ENCODE data around the gene RAB22A. TPM values are rescaled to one million over a fixed set of nuclear protein-coding genes. Genes with fewer than 3 reads are reported as not detected.

Gene RAB22A
- total and polyA plus RNA-seq, 2 of the 4 experiments (the other 2 are of a cell fraction) = 8.2 to 8.4 TPM

GRCh38 chr20:58340853-58341252 lies 31.3 kb downstream of the RAB22A start:
- Histone ChIP-seq H2BK15ac (ENCODE audit: low read depth, low read length) (peak overlapping the region; percentile 32; the same call in 2 of the 3 replicates), H3K79me1 (ENCODE audit: low read depth in 1 of 2, low read length in 2 of 2) (peaks cover 62 to 80% of the 10 kb centered on the region in 2 experiments), H4K8ac (ENCODE audit: low read depth in 2 of 2, low read length in 2 of 2) (peak overlapping the region; percentile 34 to 49; a peak in 1 of 4 replicates), H3K9me1 (ENCODE audit: insufficient read depth, low read length) (peaks cover 34% of the 10 kb centered on the region), H3K14ac (replicated peaks; ENCODE audit: low read depth, low read length) (peak overlapping the region; percentile 75), H2AK5ac (ENCODE audit: low read depth, low read length) (peak overlapping the region; percentile 81), H2AFZ (replicated peaks; ENCODE audit: low read length, poor library complexity) (no peak overlapping the region), H3K4me2 (ENCODE audit: low read depth, low read length) (no peak overlapping the region), H3K9ac (ENCODE audit: low read depth, low read length) (no peak overlapping the region), H3K27me3 (ENCODE audit: control insufficient read depth, insufficient read depth, low read length) (no peaks in the 10 kb centered on the region), H4K91ac (ENCODE audit: insufficient read depth, low read depth, low read length) (no peak overlapping the region; the same call in 1 of the 2 replicates), H4K20me1 (ENCODE audit: insufficient read depth, low read length) (peaks cover 38% of the 10 kb centered on the region; the same call in 1 of the 2 replicates), H3K36me3 (ENCODE audit: control insufficient read depth, insufficient read depth, low read length) (peaks cover 9% of the 10 kb centered on the region), H3K4me1 (ENCODE audit: control insufficient read depth, insufficient read depth, low read length) (peaks cover 19% of the 10 kb centered on the region), H3K4ac (ENCODE audit: low read depth, low read length) (peak overlapping the region; percentile 69), H3K56ac (ENCODE audit: extremely low read depth, insufficient read depth, low read length) (no peak overlapping the region), H3K27ac (ENCODE audit: insufficient read depth, low read length) (peak overlapping the region; percentile 18; the same call in 1 of the 2 replicates), H2AK9ac (replicated peaks; ENCODE audit: low read depth, low read length, poor library complexity) (no peak overlapping the region), H3K9me3 (ENCODE audit: control insufficient read depth, insufficient read depth, low read length) (no peaks in the 10 kb centered on the region), H2BK120ac (ENCODE audit: low read depth, low read length) (peak overlapping the region; percentile 47; the same call in 1 of the 2 replicates), H2BK20ac (ENCODE audit: low read depth, low read length) (peak overlapping the region; percentile 52; the same call in 1 of the 2 replicates), H3K4me3 (ENCODE audit: insufficient read depth, low read depth, low read length) (no peak overlapping the region), H3K23ac (ENCODE audit: low read depth, low read length) (no peak overlapping the region), H3K18ac (ENCODE audit: low read depth, low read length) (peak overlapping the region; percentile 55; the same call in 1 of the 2 replicates), H2BK5ac (ENCODE audit: low read depth, low read length, poor library complexity, severe bottlenecking) (peak overlapping the region; percentile 85), H4K5ac (ENCODE audit: low read depth, low read length) (no peak overlapping the region; the same call in 1 of the 2 replicates)
- no peak for ATAC-seq (ENCODE audit: low read depth)
- ChIA-PET CTCF (no interaction called here), POLR2A (ENCODE audit: unreplicated experiment) (interaction anchor here (0.7 kb wide), 1 partner anchor 29 kb away, joined by 7 read pairs; no protein-coding TSS in a partner anchor)
- dilution Hi-C loops (cut with HindIII; ENCODE audit: low sequenced_read_pairs, unreplicated experiment) = no loop called here
- WGBS, 2 experiments (ENCODE audit: extremely low coverage in 2 of 2, insufficient read length in 1 of 2) = 94% methylated on average over 2 of the region's 2 CpGs; no CpG with 5 or more reads in 1 of the 2 experiments
- DNase-seq = peak; percentile 28
- in situ Hi-C loops (cut with MboI; ENCODE audit: low sequenced_read_pairs) = no loop called here
- TF ChIP-seq BHLHE40 (IDR thresholded peaks at IDR 0.05; ENCODE audit: low read depth, low read length) (no peak), USF2 (IDR thresholded peaks at IDR 0.05; ENCODE audit: low read depth, low read length) (no peak), NFE2L2 (IDR thresholded peaks at IDR 0.05; ENCODE audit: low read depth, low read length) (peak; percentile 60), CHD1 (IDR thresholded peaks at IDR 0.05; ENCODE audit: low read depth, low read length) (no peak), RCOR1 (IDR thresholded peaks at IDR 0.05; ENCODE audit: insufficient replicate concordance, low read length) (no peak), MAFK (IDR thresholded peaks at IDR 0.05; ENCODE audit: low read depth, low read length) (peak; percentile 76), RAD21 (IDR thresholded peaks at IDR 0.05; ENCODE audit: low read length) (no peak)
- intact Hi-C loops (cut with micrococcal nuclease) = no loop called here
- no TSS peak for BruUV-seq (replicated peaks)

Data from IMR-90 (cell line).